AG04449 (cell line): ENCODE results near the gene HMX1.

ENCODE experiments used
- CTCF ChIA-PET: fragments of 350-600 bp; formaldehyde crosslinking; extraction: SDS; loops from one replicate; lab custom pipeline; 2021; ENCODE audit warnings: antibody characterized with exemption; lab: Yijun Ruan, JAX
- POLR2A ChIA-PET: fragments of 400-600, 350-600 bp; formaldehyde crosslinking; extraction: SDS; loops from one replicate; lab custom pipeline; 2020; ENCODE audit warnings: antibody characterized with exemption, inconsistent platforms; lab: Yijun Ruan, JAX
- DNase-seq: peaks from one replicate; pipeline ENCODE4 v3.0.0-alpha.2; 2010; ENCODE audit warnings: low read depth, low spot score
- H3K4me3 ChIP-seq: 2 replicates; pipeline ENCODE4 v1.5.1; 2011; ENCODE audit warnings: low read depth, mild to moderate bottlenecking, control low read depth, low read length
- TF ChIP-seq, protein P1 (sequence below): IDR thresholded peaks from one replicate; pipeline ENCODE4 v1.5.1; 2011; ENCODE audit warnings: mild to moderate bottlenecking, moderate library complexity, low read length, control low read depth, inconsistent platforms; ENCODE audit not compliant: insufficient read depth; ENCODE audit errors: missing control alignments

The HMX1 gene

DNA sequence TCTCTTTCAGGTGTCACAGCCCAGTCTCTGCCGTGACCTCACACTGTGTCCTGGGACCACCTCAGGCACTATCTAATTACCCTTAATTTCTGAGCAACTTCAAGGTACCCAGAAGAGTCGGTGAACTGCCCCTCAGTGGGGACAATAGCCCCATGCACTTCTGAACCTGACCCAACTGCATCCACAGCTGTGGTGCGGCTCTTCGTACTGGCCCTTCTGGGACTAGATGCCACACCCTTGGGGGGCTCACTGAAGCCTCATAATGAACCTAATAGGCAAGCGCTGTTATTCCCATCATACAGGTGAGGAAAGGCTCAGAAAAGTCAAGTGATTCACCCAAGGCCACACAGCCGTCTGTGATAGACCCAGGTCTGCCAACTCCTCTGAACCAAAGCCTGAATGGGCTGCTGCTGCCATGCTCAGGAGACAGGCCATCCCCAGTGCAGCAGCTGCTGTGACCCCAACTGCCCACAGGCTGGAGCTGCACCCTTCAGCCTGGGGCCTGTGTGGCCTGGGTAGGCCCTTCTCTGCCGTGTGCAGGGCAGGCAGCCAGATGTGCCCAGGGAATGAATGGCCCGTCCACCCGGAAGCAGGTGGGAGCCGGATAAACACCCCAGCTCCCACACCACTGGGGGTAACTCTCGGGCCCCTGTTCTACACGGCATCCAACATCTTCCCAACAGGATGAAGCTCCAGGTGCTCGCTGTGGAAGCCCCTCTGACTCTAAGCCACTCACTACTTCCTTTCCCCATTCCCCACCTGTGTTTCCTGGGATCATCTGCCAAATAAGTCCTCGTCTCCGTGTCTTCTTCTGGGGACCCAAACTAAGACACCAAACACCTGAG, 35.9 kb downstream of the HMX1 start:
- no peak overlapping the region for H3K4me3 ChIP-seq
- ChIA-PET POLR2A (no interaction called here), CTCF (no interaction called here)
- no peak for DNase-seq
- TF ChIP-seq, protein P1, sequence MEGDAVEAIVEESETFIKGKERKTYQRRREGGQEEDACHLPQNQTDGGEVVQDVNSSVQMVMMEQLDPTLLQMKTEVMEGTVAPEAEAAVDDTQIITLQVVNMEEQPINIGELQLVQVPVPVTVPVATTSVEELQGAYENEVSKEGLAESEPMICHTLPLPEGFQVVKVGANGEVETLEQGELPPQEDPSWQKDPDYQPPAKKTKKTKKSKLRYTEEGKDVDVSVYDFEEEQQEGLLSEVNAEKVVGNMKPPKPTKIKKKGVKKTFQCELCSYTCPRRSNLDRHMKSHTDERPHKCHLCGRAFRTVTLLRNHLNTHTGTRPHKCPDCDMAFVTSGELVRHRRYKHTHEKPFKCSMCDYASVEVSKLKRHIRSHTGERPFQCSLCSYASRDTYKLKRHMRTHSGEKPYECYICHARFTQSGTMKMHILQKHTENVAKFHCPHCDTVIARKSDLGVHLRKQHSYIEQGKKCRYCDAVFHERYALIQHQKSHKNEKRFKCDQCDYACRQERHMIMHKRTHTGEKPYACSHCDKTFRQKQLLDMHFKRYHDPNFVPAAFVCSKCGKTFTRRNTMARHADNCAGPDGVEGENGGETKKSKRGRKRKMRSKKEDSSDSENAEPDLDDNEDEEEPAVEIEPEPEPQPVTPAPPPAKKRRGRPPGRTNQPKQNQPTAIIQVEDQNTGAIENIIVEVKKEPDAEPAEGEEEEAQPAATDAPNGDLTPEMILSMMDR = no peak

DNA sequence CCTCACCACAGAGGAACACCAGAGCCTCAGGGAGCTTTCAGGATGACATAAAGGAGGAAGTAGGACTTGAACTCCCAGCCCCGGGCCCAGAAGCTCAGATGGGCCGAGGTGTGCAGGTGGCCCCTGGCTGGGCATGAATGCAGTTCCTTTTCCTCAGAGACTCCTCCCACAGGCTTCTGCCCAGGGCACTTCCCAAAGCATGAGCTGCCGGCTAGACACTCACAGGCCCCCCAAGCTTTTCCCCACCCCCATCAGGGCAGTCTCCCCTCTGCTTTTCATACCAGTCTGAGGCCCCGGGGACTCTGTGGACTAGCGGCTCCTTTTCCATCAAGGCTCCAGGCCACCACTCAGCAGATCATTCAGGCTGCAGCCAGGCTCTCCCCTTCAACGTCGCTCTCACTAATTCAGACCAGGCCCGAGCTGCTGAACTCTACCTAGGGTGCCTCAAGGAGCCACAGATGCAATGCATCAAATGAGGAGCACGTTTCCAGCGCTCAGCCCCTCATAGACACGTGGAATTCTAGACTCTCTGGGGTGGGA, 36.9 kb downstream of the HMX1 start:
- ChIA-PET CTCF (no interaction called here), POLR2A (no interaction called here)
- no peak for DNase-seq
- H3K4me3 ChIP-seq = no peak overlapping the region
- TF ChIP-seq, protein P1 = no peak

- TF ChIP-seq, protein P1 = no peak
- no peak overlapping the region for H3K4me3 ChIP-seq
- no peak for DNase-seq
- POLR2A ChIA-PET = no interaction called here
- CTCF ChIA-PET = no interaction called here
Observed at GRCh38 chr4:8832113-8832915, 39.3 kb downstream of the HMX1 start.

DNA sequence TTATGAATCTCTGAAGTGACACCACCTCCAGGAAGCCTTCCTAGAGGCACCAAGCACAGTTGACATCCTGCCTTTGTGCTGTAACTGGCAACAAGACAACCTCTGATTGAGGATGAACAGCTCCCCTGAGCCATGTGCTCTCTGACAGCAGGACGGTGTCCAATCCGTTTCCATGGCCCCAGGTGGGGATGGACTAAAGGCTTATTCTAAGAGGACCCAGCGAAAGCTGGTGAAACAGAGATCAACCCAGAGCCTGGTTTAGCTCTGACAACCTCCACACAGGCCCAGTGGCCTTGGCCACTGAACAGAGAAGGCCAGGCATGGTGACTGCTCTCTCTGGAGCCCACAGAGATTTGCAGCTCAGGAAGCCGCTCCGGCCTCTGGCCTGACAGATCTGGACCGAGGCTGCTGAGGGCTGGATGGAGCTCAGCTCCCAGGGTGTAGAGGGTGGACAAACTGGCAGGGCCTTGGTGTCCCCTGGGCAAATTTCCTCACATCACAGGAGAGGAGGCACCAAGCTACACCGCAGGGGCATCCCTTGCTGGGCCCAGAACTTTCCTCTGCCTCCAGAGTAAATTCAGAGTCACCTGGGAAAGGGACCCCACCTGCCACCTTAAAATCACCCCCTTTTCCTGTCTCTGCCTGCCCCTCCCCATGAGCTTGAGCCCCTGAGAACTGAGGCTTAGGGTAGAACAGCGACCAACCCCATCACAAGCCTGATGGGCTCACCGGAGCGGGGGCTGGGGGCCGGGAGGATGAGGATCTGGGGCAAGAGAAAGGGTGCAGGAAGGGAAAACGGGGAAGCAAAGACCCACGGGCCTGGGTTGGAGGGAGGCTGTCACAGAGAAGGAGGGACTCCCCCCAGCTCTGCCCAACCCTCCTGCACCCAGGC, 40.2 kb downstream of the HMX1 start:
- H3K4me3 ChIP-seq = no peak overlapping the region
- DNase-seq = no peak
- POLR2A ChIA-PET = no interaction called here
- CTCF ChIA-PET = no interaction called here
- TF ChIP-seq, protein P1 = no peak

DNA sequence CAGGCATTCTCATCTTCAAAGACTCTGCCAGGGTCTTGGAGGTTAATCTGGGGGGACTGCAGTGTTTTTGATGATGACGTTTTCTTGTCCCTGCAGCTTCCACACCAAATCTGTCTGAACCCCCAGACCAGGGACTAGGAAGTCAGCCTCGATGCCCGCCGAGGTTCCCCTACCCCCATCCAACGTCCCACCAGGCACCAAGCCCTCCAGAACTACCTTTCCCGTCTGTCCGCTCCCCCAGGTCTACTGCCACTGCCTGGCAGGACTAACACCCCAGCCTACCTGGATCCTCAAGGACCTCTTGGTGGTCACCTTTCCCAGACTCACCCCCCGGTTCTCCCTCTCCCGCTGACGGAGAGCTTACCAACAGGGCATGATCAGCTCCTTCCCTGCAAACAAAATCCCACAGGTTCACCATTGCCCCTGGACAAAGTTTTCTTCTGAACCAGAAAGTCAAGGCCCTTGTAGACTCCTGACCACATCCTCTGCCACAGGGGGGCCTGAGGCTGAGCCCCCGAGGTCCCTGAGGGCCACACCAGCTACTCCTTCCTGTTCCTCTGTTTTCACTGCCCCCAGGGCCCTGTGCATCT, 40.9 kb downstream of the HMX1 start:
- ChIA-PET POLR2A (no interaction called here), CTCF (no interaction called here)
- DNase-seq = no peak
- TF ChIP-seq, protein P1 = no peak
- no peak overlapping the region for H3K4me3 ChIP-seq
